Posterior cingulate gyrus (tissue), 11 donors: ENCODE measurements around the gene NOTCH4.

Experiments
- DNase-seq, 10 donors: peaks; one replicate each; pipeline versions ENCODE4 v3.0.0 to v3.0.0-alpha.2; 2020 to 2021; ENCODE audit warnings: mixed read lengths in 3 of 10
- intact Hi-C: fragments of 100-400 bp; cut with DNase I; formaldehyde crosslinking; loops from one replicate; pipeline ENCODE4 v1.15.1; 2023

Gene NOTCH4

DNA sequence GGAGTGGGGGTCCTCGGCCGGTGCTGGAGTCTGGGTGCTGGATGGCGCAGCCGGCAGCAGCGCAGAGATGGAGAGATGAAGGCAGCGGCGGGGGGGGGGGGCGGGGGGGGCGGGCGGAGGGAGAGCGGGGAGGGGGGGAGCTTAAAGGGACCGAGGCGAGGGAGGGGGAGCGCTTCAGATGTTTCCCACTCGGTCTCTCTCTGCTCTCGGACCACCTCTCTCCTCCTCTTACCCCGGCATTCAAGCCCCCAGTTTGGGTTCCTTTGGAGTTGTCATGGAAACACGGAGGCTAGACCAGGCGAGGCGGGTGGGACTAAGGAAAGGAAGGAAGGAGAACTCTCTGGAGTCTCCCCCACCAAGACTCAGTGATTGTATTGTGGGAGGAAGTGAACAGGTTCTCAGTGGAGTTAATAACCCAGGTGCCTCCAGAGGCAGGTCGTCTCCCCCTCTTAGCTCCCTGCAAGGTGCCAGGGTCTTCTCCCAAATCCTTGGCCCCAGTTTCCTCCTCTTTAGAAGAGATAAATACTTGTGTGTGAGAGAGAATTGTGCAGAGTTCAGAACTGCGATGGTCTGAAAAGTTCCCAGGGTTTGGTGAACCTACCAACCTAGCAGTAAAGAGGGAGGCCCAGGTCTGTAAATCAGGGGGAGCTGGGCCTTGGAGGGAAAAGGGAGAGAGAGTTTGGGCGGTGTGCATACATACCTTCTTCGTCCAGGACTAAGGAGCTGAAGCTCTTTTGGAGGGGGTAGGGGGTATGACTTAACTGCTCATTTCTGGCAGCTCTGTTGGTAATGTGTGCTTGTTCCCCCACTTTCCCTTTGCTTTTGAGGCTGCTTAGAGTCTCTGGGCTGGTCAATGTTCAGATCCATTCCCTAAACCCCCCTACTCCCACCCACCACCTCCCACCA, 71.8 kb downstream of the NOTCH4 start, which contains the start of gene PRRT1:
Gene PRRT1, minus strand, starts transcription at position 77 of the 906 bp plus-strand sequence. CDS start 112 bp downstream, outside the sequence.
- peak in 4 of 10 donors; percentile 29 to 86 (median 64) for DNase-seq
- intact Hi-C loops, result loop anchor here (2.0 to 5.0 kb wide), 2 partner anchors 35 to 43 kb away; no protein-coding TSS in a partner anchor

DNA sequence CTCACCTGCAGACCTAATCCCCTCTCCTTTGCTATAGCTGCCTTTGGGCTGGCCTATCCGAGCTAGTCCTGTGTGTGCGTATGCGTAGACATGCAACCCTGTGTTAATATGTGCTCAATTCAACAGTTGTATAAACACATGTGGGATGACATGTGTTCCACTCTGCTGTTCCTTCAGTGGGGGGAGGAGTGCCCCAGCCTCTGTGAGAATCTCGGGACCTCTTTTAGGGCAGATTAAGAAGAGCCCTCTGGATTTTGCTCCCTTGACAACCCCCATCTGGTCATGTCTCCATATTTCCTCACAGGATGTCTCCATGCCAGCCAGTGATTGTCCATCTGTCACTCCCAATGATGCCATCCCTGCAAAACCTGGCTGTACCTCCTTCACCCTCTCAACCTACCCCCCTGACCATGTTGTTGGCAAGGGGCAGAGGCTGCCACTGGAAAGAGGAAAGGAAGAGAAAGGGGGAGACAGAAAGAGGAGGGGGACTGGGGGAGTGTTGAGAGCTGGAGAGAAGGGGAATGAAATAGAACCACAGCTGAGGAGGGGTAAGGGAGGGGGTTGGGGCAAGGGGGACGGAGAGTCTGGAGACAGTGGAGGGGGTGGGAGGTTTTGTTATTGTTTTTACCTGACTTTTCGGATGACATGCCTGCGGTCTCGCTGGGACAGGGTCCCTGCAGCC, 72.5 kb downstream of the NOTCH4 start:
- intact Hi-C loops, result loop anchor here (5.0 kb wide), 1 partner anchor 34 kb away; no protein-coding TSS in a partner anchor
- peak in 1 of 10 donors; percentile 49 for DNase-seq

DNA sequence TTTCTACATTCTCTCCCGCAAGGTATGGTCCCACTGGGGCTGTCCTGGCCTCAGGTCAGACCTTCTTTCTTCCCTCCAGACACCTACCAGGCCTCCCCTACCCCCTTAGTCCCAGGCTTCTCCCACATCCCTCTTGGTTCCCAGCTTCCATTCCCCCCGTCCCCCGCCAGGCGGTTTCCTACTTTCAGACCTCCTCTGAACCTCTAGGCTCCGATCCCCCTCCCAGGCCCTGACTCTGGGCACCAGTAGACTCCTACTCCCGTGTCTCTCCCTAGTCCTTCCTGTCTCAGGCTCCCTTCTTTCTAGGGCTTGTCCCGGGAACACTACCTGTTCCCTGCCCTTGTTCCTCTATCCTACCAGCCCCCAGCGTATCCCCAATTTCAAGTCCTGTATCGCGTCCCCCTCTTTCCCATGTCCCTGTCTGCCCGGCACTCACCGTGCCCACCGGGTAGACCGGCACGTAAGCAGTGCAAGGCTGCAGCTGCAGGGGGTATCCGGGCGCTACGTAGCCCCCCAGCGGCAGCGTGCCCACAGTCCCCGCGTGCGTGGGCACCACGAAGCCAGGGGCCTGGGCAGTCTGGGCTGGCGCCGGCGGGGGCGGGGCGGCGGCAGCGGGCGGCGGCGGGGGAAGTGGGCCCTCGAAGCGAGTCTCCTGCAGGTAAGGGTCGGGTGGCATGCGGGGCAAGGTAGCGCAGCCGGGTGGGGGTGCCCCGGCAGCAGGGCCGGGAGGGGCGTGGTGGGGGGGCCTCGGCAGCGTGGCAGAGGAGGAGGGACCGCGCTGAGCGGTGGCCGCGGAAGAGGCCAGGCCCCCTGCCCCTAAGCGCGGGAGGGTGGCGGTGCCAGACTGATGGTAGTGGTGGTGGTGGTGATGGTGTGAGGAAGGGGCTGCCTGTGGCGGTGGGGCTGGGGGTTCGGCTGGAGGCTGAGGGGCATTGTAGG, 73.7 kb downstream of the NOTCH4 start:
- intact Hi-C loops, result loop anchor here (5.0 kb wide), 1 partner anchor 33 kb away; no protein-coding TSS in a partner anchor
- DNase-seq, result peak in 2 of 10 donors; percentile 59 to 83

DNA sequence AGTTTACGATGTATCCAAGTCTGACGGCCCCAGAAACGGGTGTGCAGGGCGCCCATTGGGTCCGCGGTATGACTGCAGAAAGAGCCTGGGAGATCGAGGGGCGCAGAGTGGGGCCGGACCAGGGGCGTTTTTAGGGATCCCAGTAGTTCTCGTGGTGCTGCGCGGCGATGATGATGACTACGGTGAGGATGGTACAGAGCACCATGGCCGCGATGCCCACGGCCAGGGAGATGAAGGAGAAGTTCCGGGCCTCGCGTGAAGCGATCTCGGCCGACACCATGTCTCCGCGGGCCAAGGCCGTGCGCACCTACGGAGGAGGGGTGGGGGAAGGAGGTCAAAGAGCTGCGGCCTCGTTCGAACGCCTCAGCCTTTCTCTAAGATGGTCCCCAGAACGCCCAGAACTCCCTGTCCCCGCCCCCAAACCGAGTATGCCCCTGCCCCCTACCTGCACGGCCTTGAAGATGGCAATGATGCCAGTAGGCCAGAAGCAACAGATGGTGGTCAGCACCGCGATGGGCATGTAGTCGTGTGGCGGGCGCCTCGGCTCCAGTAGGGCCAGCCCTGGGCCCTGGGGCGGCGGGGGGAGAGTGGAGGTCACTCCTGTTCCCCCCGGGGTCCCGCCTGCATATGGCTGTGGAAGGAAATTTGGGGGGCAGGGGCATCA, 74.6 kb downstream of the NOTCH4 start:
- intact Hi-C loops, result no loop called here
- peak in 1 of 10 donors; percentile 76 for DNase-seq

DNA sequence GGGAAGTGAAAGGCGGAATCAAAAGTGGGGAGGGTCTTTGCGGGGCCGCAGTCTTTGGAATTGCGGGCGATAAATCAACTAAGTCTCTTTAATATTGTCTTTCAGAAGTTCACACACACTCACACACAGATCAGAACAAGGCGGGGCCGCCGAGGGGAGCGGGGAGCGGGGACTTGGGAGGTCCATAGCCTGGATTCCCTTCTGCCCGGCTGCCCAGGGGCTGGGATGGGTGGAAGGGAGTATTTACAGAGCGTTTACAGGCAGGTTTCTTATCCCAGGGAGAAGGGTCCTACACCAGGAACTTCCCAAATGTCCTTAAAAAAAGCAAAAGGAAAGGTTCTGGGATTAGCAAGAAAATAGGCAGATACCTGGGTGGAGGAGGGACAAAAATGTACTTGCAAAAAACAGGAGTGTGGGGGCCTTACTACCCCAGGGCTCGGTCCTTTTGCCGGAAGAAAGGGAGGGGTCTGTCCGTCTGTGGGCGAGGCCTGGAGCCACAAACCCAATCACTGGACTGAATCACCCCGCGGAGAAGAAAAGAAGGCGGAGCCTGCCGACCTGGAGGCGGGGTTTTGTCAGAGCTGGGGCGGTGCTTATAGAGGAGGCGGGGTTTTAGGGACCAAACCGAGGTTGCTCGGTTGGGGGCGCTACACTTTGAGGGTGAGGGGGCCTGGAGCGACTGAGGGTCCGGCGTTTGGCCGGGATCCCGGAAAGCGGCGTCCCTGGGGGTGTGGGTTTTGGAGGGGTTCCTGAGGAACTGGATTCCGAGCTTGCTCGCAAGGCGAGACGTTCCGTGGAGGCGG, 75.4 kb downstream of the NOTCH4 start:
- peak in 4 of 10 donors; percentile 49 to 91 (median 83) for DNase-seq
- intact Hi-C loops, result no loop called here

DNA sequence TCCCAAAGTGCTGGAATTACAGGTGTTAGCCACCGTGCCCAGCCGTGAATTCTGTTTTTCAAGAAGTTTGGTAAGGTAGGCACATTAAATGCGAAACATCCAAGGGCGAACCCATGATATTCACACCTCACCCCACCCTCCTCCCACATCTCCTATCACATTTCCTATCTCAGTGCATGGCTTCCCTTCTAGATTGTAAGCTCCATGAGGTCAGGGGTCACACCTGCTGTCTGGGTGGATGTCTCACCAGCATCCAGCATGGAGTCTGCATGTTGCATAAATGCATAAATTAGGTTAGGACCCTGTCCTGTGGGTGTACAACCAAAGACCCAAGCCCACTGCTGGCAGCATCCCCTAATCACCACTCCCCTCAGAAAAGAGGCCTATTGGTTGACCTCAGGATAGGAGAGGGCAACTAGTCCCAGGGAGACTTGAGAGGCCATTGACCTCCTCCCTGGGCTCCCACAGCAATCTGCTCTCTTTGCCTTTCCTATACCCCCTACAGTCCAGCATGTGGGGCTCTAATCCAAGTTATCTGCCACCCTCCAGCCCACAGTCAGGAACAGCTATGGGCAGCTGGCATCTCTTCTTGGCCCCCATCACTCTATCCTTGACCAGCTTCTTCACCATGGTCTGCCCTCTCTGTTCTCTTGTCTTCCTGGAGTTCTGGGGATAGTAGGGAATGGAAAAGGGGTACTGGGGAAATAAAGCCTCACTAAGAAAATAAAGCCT, 76.3 kb downstream of the NOTCH4 start:
- intact Hi-C loops, result no loop called here
- peak in 2 of 10 donors; percentile 31 to 55 for DNase-seq

DNA sequence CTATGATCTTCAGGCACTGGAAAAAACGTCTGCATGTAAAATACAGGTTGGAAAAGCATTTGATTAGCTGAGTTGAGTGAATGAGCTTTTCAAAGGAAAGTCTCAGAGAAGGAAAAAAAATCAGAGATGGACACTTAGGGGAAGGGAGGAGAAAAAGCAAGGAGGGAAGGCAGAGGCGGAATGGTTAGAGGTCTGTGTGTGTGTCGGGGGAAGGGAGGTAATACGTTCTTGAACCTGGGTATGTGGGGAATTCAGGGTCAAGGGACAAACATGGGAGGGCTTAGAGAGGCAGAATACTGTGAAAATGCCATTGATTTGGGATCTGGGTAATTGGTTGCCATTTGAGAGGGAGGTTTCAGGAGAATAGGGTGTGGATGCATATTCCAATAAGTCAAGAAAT, 77.2 kb downstream of the NOTCH4 start:
- intact Hi-C loops, result no loop called here

DNA sequence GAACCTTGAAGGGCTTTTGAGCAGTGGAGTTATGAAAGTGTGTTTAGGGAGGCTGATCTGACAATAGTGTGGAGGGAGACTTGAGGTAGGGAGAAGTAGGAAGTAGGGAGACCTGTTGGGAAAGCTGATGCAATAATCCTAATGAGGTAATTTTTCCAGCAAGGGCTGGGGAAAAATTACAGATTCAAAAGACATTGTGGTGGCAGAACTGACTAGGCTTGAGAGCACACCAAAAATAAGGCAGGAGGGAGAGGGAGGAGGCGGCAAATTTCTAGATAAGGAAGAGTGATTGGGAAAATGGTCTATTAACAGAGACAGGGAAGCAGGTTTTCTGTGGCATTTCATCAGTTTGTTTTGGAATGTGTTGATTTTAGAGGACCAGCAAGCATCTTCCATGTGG, 77.6 kb downstream of the NOTCH4 start:
- intact Hi-C loops, result no loop called here
- no peak for DNase-seq

More for the DNA sequence above, 77.2 kb downstream of the NOTCH4 start:
- DNase-seq, result no peak
